Measurements from ENCODE around the gene OR1K1.

The OR1K1 gene

DNA sequence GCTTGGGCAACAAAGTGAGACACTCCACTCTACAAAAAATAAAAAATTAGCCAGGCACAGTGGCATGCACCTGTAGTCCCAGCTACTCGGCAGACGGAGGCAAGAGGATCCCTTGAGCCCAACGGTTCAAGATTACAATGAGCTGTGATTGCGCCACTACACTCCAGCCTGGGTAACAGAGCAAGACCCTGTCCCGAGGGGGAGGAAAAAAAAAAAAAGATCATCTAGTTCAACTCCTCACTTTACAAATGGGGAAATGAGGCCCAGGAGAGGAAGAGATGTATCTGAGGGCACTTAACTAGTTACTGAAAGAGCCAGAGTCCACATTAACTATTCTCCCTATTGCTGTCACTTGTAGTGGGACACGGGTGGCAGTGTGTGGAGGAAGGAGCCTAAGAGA, 14.6 kb downstream of the OR1K1 start:
- H2AK5ac ChIP-seq (ENCODE audit: low read length, severe bottlenecking), result no peak overlapping the region
- no peak overlapping the region for H2BK120ac ChIP-seq (ENCODE audit: low read depth, low read length)
- no peak for DNase-seq
- no peak overlapping the region for H2AFZ ChIP-seq (ENCODE audit: low read depth, low read length)
- peaks cover 5% of the 10 kb centered on the region for H3K4me1 ChIP-seq (ENCODE audit: control insufficient read depth, insufficient read depth, low read depth, low read length)
- no peak overlapping the region for H3K4me2 ChIP-seq (ENCODE audit: low read length, poor library complexity, severe bottlenecking)
- no peak overlapping the region for H4K91ac ChIP-seq (ENCODE audit: low read length)
- H3K36me3 ChIP-seq (ENCODE audit: control insufficient read depth in 1 of 2, insufficient read depth in 2 of 2, low read depth in 1 of 2, low read length in 2 of 2), result peaks cover 6 to 32% of the 10 kb centered on the region in 2 experiments
- no peaks in the 10 kb centered on the region for H3K27me3 ChIP-seq (ENCODE audit: control insufficient read depth in 1 of 2, insufficient read depth in 1 of 2, low read length in 2 of 2)
- 100% methylated on average over 5 of the region's 6 CpGs for WGBS
- H3K9ac ChIP-seq (ENCODE audit: low read length), result no peak overlapping the region
- no peak overlapping the region for H3K18ac ChIP-seq (ENCODE audit: low read depth in 1 of 2, low read length in 2 of 2)
- no peak overlapping the region for H2BK15ac ChIP-seq (ENCODE audit: low read depth, poor library complexity, severe bottlenecking)
- no peak overlapping the region for H3K4ac ChIP-seq (ENCODE audit: low read depth in 1 of 2, low read length in 2 of 2)
- no peaks in the 10 kb centered on the region for H3K9me3 ChIP-seq (ENCODE audit: control insufficient read depth, low read length)
- no peak overlapping the region for H2BK12ac ChIP-seq (ENCODE audit: low read length in 2 of 2)
- no peak overlapping the region for H2BK5ac ChIP-seq (ENCODE audit: low read depth, low read length, poor library complexity, severe bottlenecking)
- no peak overlapping the region for H4K8ac ChIP-seq (ENCODE audit: low read length)
- H3K79me1 ChIP-seq (replicated peaks; ENCODE audit: low read length, poor library complexity, severe bottlenecking), result peaks cover 11% of the 10 kb centered on the region
- H3K23ac ChIP-seq (ENCODE audit: low read length in 2 of 2), result no peak overlapping the region
- no peak overlapping the region for H3K14ac ChIP-seq (ENCODE audit: low read length in 2 of 2)
- H3K27ac ChIP-seq (ENCODE audit: low read length, poor library complexity, severe bottlenecking), result no peak overlapping the region
- no peak overlapping the region for H3K4me3 ChIP-seq (ENCODE audit: insufficient read depth in 1 of 2, low read depth in 1 of 2, low read length in 2 of 2)

DNA sequence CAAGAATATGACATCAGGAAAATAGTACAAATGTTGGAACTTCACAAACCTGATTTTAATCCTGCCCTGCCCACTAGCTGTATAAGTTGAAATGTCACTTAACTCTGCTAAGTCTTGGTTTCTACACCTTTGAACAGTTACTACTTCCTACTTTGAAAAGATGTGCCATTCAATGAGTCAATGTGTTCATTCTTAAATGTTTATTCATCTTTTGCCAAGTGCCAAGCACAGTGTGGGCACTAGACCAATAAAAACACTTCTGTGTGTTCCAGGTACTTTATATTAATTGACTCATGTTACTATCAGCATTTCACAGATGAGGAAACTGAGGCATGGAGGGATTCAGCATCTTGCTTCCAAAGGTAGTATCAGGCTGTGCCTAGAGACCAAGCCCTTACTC, 15.6 kb downstream of the OR1K1 start:
- H3K14ac ChIP-seq (ENCODE audit: low read length in 2 of 2), result no peak overlapping the region
- no peak overlapping the region for H3K9ac ChIP-seq (ENCODE audit: low read length)
- no peak overlapping the region for H3K4me3 ChIP-seq (ENCODE audit: insufficient read depth in 1 of 2, low read depth in 1 of 2, low read length in 2 of 2)
- H3K27me3 ChIP-seq (ENCODE audit: control insufficient read depth in 1 of 2, insufficient read depth in 1 of 2, low read length in 2 of 2), result no peaks in the 10 kb centered on the region
- no peak overlapping the region for H2AK5ac ChIP-seq (ENCODE audit: low read length, severe bottlenecking)
- H3K4me1 ChIP-seq (ENCODE audit: control insufficient read depth, insufficient read depth, low read depth, low read length), result peaks cover 5% of the 10 kb centered on the region
- H3K4me2 ChIP-seq (ENCODE audit: low read length, poor library complexity, severe bottlenecking), result no peak overlapping the region
- no peaks in the 10 kb centered on the region for H3K9me3 ChIP-seq (ENCODE audit: control insufficient read depth, low read length)
- H3K36me3 ChIP-seq (ENCODE audit: control insufficient read depth in 1 of 2, insufficient read depth in 2 of 2, low read depth in 1 of 2, low read length in 2 of 2), result peaks cover 10 to 42% of the 10 kb centered on the region in 2 experiments
- no peak overlapping the region for H3K4ac ChIP-seq (ENCODE audit: low read depth in 1 of 2, low read length in 2 of 2)
- H4K8ac ChIP-seq (ENCODE audit: low read length), result no peak overlapping the region
- no peak for DNase-seq
- H3K23ac ChIP-seq (ENCODE audit: low read length in 2 of 2), result no peak overlapping the region
- no peak overlapping the region for H3K27ac ChIP-seq (ENCODE audit: low read length, poor library complexity, severe bottlenecking)
- no peak overlapping the region for H4K91ac ChIP-seq (ENCODE audit: low read length)
- H2BK12ac ChIP-seq (ENCODE audit: low read length in 2 of 2), result no peak overlapping the region
- H2BK120ac ChIP-seq (ENCODE audit: low read depth, low read length), result no peak overlapping the region
- H3K79me1 ChIP-seq (replicated peaks; ENCODE audit: low read length, poor library complexity, severe bottlenecking), result peaks cover 11% of the 10 kb centered on the region
- H2AFZ ChIP-seq (ENCODE audit: low read depth, low read length), result no peak overlapping the region
- H2BK15ac ChIP-seq (ENCODE audit: low read depth, poor library complexity, severe bottlenecking), result no peak overlapping the region
- H2BK5ac ChIP-seq (ENCODE audit: low read depth, low read length, poor library complexity, severe bottlenecking), result no peak overlapping the region
- no peak overlapping the region for H3K18ac ChIP-seq (ENCODE audit: low read depth in 1 of 2, low read length in 2 of 2)

DNA sequence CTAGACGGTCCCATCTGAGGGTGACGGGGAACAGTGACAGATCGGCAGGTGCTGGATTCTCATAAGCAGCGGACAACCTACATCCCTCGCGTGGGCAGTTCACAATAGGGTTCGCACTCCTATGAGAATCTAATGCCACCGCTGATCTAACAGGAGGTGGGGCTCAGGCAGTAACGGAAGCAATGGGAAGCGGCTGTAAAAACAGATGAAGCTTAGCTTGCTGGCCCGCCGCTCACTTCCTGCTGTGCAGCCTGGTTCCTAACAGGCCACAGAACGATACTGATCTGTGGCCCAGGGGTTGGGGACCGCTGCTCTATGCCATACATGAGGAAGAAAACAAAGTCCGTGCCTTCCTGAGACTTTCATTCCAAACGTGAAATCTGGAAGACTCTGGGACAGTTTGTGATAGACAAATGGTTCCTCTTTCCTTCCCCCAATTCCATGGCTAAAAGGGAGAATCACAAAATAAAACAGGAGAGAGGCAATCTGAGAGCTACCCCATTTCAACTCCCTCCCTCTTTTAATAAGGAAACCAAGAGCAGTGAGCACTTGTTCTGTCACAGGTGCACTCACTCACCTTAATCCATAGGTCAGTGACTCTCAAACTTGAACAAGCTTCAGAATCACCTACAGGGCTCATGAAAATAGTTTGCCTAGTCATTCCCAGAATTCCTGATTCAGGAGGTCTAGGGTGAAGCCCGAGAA, 16.4 kb downstream of the OR1K1 start:
- Histone ChIP-seq H2AFZ (ENCODE audit: low read depth, low read length) (no peak overlapping the region), H3K4me2 (ENCODE audit: low read length, poor library complexity, severe bottlenecking) (peak overlapping the region; percentile 24), H3K9me3 (ENCODE audit: control insufficient read depth, low read length) (no peaks in the 10 kb centered on the region), H3K27ac (ENCODE audit: low read length, poor library complexity, severe bottlenecking) (peak overlapping the region; percentile 57), H2BK120ac (ENCODE audit: low read depth, low read length) (no peak overlapping the region), H3K4me3 (ENCODE audit: insufficient read depth in 1 of 2, low read depth in 1 of 2, low read length in 2 of 2) (no peak overlapping the region), H4K8ac (ENCODE audit: low read length) (no peak overlapping the region), H3K27me3 (ENCODE audit: control insufficient read depth in 1 of 2, insufficient read depth in 1 of 2, low read length in 2 of 2) (no peaks in the 10 kb centered on the region), H3K18ac (ENCODE audit: low read depth in 1 of 2, low read length in 2 of 2) (no peak overlapping the region), H3K4ac (ENCODE audit: low read depth in 1 of 2, low read length in 2 of 2) (no peak overlapping the region), H2BK5ac (ENCODE audit: low read depth, low read length, poor library complexity, severe bottlenecking) (no peak overlapping the region), H3K4me1 (ENCODE audit: control insufficient read depth, insufficient read depth, low read depth, low read length) (peaks cover 5% of the 10 kb centered on the region), H2BK12ac (ENCODE audit: low read length in 2 of 2) (no peak overlapping the region), H3K36me3 (ENCODE audit: control insufficient read depth in 1 of 2, insufficient read depth in 2 of 2, low read depth in 1 of 2, low read length in 2 of 2) (peaks cover 10 to 43% of the 10 kb centered on the region in 2 experiments), H3K9ac (ENCODE audit: low read length) (no peak overlapping the region), H2AK5ac (ENCODE audit: low read length, severe bottlenecking) (no peak overlapping the region), H3K23ac (ENCODE audit: low read length in 2 of 2) (no peak overlapping the region), H3K79me1 (replicated peaks; ENCODE audit: low read length, poor library complexity, severe bottlenecking) (peaks cover 11% of the 10 kb centered on the region), H2BK15ac (ENCODE audit: low read depth, poor library complexity, severe bottlenecking) (no peak overlapping the region), H3K14ac (ENCODE audit: low read length in 2 of 2) (no peak overlapping the region), H4K91ac (ENCODE audit: low read length) (no peak overlapping the region)
- 96% methylated on average over 17 of the region's 17 CpGs for WGBS
- no peak for DNase-seq

DNA sequence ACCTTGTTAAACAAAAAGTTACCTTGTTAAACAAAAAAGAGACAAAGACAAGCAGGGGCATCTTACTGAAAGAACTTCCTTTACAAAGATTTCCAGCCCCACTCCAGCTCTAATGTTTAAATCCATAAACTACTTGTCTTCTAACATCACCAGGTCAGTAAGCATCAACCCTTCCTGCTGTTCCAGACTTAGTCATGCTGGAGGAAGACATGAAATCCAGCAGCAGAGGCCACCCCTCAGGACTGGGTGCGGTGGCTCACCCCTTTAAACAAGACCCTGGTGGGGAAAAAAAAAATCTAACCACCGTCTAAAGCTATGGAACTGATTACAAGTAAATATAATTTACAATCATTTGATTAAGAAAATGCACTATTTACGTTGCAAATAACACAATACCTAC, 19.4 kb downstream of the OR1K1 start:
- Histone ChIP-seq H3K27ac (ENCODE audit: low read length, poor library complexity, severe bottlenecking) (peak overlapping the region; percentile 32), H2BK120ac (ENCODE audit: low read depth, low read length) (no peak overlapping the region), H3K79me1 (replicated peaks; ENCODE audit: low read length, poor library complexity, severe bottlenecking) (peaks cover 24% of the 10 kb centered on the region), H3K27me3 (ENCODE audit: control insufficient read depth in 1 of 2, insufficient read depth in 1 of 2, low read length in 2 of 2) (no peaks in the 10 kb centered on the region), H3K23ac (ENCODE audit: low read length in 2 of 2) (no peak overlapping the region), H2BK15ac (ENCODE audit: low read depth, poor library complexity, severe bottlenecking) (no peak overlapping the region), H3K9me3 (ENCODE audit: control insufficient read depth, low read length) (no peaks in the 10 kb centered on the region), H2AK5ac (ENCODE audit: low read length, severe bottlenecking) (no peak overlapping the region), H3K9ac (ENCODE audit: low read length) (peak overlapping the region; percentile 8), H3K4ac (ENCODE audit: low read depth in 1 of 2, low read length in 2 of 2) (no peak overlapping the region), H3K4me1 (ENCODE audit: control insufficient read depth, insufficient read depth, low read depth, low read length) (peaks cover 5% of the 10 kb centered on the region), H3K36me3 (ENCODE audit: control insufficient read depth in 1 of 2, insufficient read depth in 2 of 2, low read depth in 1 of 2, low read length in 2 of 2) (peaks cover 20 to 69% of the 10 kb centered on the region in 2 experiments), H2AFZ (ENCODE audit: low read depth, low read length) (no peak overlapping the region), H2BK5ac (ENCODE audit: low read depth, low read length, poor library complexity, severe bottlenecking) (no peak overlapping the region), H3K4me3 (ENCODE audit: insufficient read depth in 1 of 2, low read depth in 1 of 2, low read length in 2 of 2) (no peak overlapping the region), H4K91ac (ENCODE audit: low read length) (no peak overlapping the region), H3K14ac (ENCODE audit: low read length in 2 of 2) (no peak overlapping the region), H3K4me2 (ENCODE audit: low read length, poor library complexity, severe bottlenecking) (no peak overlapping the region), H2BK12ac (ENCODE audit: low read length in 2 of 2) (no peak overlapping the region), H4K8ac (ENCODE audit: low read length) (no peak overlapping the region), H3K18ac (ENCODE audit: low read depth in 1 of 2, low read length in 2 of 2) (no peak overlapping the region)
- WGBS, result 50% methylated on average over 1 of the region's 3 CpGs
- DNase-seq, result peak; percentile 85

Data from mesenchymal stem cell (in vitro differentiated cells and primary cell).